Upper lobe of left lung (tissue), 4 donors: ENCODE data around the gene BTBD9.

Source experiments
- CTCF ChIP-seq, 6 experiments: fragments of 450-650 bp in 4 of 6; fragments of 200-600 bp in 2 of 6; sonication (generic) in 2 of 6; IDR thresholded peaks; one replicate each; pipeline ENCODE4 v1.5.1; 2016 to 2019; ENCODE audit warnings: antibody characterized with exemption in 6 of 6
- EP300 ChIP-seq, 4 donors: sonication (generic); formaldehyde crosslinking; IDR thresholded peaks; one replicate each; pipeline ENCODE4 v1.5.1; 2017; ENCODE audit warnings: antibody characterized with exemption in 4 of 4, control low read depth in 2 of 4
- POLR2A ChIP-seq, 4 donors: fragments of 450-650 bp; IDR thresholded peaks; one replicate each; pipeline ENCODE4 v1.5.1; 2016 to 2017; ENCODE audit warnings: antibody characterized with exemption in 4 of 4, mild to moderate bottlenecking in 2 of 4
- POLR2AphosphoS5 ChIP-seq, 2 donors: sonication (generic); formaldehyde crosslinking; IDR thresholded peaks; one replicate each; pipeline ENCODE4 v1.5.1; 2017; ENCODE audit warnings: antibody characterized with exemption in 2 of 2

- TF ChIP-seq CTCF (IDR thresholded peaks at IDR 0.05): no peak
- TF ChIP-seq EP300 (IDR thresholded peaks at IDR 0.05): no peak
- TF ChIP-seq POLR2A (IDR thresholded peaks at IDR 0.05): no peak
- no peak for TF ChIP-seq POLR2AphosphoS5 (IDR thresholded peaks at IDR 0.05)
Measured at GRCh38 chr6:38188677-38189335, 450.9 kb downstream of the BTBD9 start.
